Stimulated activated CD4-positive, alpha-beta T cell treated with anti-CD3 and anti-CD28 coated beads, Interleukin-15, amount 100 ng/mL, for 1 hour (primary cell): ENCODE results near the gene ZNF678.
"Not testable (repeated sequence)": the region's sequence is repeated elsewhere in the genome, so short reads cannot be mapped to it uniquely, and the experiment has no call there.

Experiments
- DNase-seq, 2 donors: peaks; one replicate each; pipeline ENCODE4 v3.0.0-alpha.2; 2020; ENCODE audit warnings: low read depth in 1 of 2, low spot score in 1 of 2

Gene ZNF678

DNA sequence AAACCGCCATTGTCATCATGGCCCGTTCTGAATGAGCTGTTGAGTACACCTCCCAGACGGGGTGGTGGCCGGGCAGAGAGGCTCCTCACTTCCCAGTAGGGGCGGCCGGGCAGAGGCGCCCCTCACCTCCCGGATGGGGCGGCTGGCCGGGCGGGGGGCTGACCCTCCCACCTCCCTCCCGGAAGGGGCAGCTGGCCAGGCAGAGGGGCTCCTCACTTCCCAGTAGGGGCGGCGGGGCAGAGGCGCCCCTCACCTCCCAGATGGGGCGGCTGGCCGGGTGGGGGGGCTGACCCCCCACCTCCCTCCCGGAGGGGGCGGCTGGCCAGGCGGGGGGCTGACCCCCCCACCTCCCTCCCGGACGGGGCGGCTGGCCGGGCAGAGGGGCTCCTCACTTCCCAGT lies 147.1 kb downstream of the ZNF678 start:
- DNase-seq, result not testable (repeated sequence)

DNA sequence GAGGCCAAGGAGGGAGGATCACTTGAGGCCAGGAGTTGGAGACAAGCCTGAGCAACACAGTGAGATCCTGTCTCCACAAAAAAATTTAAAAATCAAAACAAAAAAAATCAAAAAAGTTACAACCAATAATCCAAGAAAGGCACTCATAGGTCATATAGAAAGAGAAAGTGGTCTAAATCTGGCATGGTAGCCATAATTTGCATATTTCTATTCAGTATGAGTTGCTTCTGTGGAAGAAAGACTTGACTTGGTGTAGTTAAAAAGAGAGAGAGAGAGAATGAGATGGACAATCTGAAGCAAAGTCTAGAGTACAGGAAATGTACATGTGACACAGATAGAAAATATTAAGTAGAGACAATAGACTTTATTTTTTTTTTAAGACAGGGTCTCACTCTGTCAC lies 149.3 kb downstream of the ZNF678 start:
- no peak for DNase-seq

DNA sequence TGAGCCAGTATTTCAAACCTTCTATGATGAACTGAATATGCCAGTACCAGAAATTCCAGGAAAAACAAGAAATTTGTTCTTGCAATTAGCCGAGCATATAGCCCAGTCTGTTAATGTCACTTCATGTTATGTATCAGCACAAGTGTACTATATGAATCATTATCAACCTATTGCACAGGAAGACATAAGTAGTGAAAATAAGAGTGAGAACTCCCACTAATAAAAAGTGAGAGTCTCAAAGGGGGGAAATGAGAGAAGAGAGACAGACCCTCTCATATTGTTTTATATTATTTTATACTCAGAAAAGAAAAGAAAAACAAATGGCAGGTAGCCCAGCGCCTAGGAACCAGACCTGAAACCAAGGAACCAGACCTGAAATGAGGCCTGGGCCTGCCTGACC lies 155.6 kb downstream of the ZNF678 start:
- no peak for DNase-seq

DNA sequence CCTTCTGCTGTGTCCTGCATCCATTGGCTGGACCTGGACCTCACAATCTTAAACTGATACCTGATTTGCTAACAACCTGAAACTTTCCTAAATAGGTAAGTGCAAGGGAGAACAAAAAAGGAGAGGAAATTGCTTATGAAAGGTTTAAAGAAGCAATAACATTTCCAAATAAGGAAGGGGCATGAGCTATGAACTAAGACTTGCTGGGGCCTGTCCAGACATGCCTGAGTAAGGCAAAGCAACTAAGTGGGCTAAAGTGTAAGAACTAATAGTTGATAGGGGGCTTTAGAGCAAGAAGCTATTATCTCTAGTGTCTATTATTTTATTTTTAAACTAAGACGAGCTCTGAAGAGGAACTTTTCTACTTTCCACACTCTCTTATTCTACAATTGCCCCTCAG lies 160.1 kb downstream of the ZNF678 start:
- no peak for DNase-seq

GRCh38 chr1:227725046-227725445 lies 161.7 kb downstream of the ZNF678 start:
- no peak for DNase-seq

DNA sequence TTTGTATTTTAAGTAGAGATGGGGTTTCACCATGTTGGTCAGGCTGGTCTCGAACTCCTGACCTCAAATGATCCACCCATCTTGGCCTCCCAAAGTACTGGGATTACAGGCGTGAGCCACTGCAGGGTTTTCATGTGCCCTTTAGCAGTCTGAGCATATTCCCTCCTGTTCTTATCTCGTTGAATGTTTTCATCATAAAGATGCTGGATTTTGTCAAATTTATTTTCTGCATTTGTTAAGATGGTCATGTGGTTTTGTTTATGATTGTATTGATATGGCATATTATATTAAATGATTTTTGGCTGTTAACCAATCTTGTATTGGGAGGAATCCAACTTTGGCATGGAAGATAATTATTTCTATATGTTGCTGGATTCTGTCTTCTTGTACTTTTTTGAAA lies 163.0 kb downstream of the ZNF678 start:
- no peak for DNase-seq
